Sigmoid colon (tissue), 4 donors: ENCODE results near the gene B4GALNT1.

Source experiments
- CTCF ChIP-seq, 4 experiments: fragments of 450-650 bp in 3 of 4; fragments of 200-600 bp in 1 of 4; IDR thresholded peaks; one replicate each; pipeline ENCODE4 v1.5.1; 2016 to 2019; ENCODE audit warnings: antibody characterized with exemption in 4 of 4, mild to moderate bottlenecking in 3 of 4, moderate library complexity in 2 of 4
- POLR2AphosphoS5 ChIP-seq, 4 donors: sonication (generic); formaldehyde crosslinking; IDR thresholded peaks; one replicate each; pipeline ENCODE4 v1.6.1; 2017; ENCODE audit warnings: antibody characterized with exemption in 4 of 4

DNA sequence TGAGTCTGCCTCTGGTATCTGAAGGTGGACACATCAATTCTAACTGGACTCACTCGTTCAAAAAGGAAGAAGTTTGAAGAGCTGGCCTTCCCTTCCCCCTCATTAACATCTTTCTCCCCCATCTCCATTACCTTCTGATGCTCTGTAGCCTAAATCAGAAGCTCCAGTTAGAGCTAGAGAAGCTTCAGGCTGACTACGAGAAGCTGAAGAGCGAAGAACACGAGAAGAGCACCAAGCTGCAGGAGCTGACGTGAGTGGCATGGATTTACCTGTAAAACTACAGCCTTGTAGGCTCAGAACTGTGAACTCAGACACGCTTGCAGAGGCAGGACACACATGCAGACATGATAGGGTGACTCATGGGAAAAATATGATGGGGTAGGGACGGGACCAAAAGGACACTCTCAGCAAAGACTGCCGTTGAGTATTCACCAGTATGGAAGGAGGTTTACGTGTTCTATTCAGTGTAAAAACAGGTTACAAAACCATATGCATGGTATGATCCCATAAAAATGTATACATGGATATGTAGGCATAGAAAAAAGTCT is 56.3 kb downstream of the B4GALNT1 start:
- TF ChIP-seq CTCF (IDR thresholded peaks at IDR 0.05) (no peak), POLR2AphosphoS5 (IDR thresholded peaks at IDR 0.05) (no peak)
